ENCODE results near the gene STAT4. TPM values are rescaled to one million over a fixed set of nuclear protein-coding genes. Genes with fewer than 3 reads are reported as not detected.

Gene STAT4
- total RNA-seq, 1 experiment from 2014 or later, result 0.44 TPM

- ChIA-PET POLR2A (interaction anchor here (1.0 kb wide), 1 partner anchor 348 kb away, joined by 15 read pairs; no protein-coding TSS in a partner anchor), CTCF (interaction anchor here (0.6 to 3.1 kb wide), 15 partner anchors 8 to 389 kb away, joined by 3 to 29 read pairs (median 5); no protein-coding TSS in a partner anchor)
- Mint-ChIP-seq H3K27me3 (ENCODE audit: low read depth) (peaks cover 11% of the 10 kb centered on the region), H3K4me3 (no peak overlapping the region), H3K9me3 (no peaks in the 10 kb centered on the region), H3K36me3 (no peaks in the 10 kb centered on the region), H3K27ac (no peak overlapping the region), H3K4me1 (peaks cover 7% of the 10 kb centered on the region)
- peak; percentile 90 for ATAC-seq
- TF ChIP-seq ETV6 (CRISPR knock-in tag; IDR thresholded peaks at IDR 0.05) (no peak), SMAD4 (CRISPR knock-in tag; IDR thresholded peaks at IDR 0.05) (no peak), CTCF (IDR thresholded peaks at IDR 0.05) (peak; percentile 38)
- DNase-seq (ENCODE audit: low spot score), result no peak
Measured at GRCh38 chr2:191165176-191165643, 14.4 kb upstream of the STAT4 start.

- no peaks in the 10 kb centered on the region for H3K4me1 Mint-ChIP-seq
- ChIA-PET POLR2A (no interaction called here), CTCF (interaction anchor here (0.7 to 1.6 kb wide), 3 partner anchors 59 to 380 kb away, joined by 3 to 12 read pairs (median 4); no protein-coding TSS in a partner anchor)
- DNase-seq (ENCODE audit: low spot score) (no peak), ATAC-seq (no peak)
- H3K9me3 Mint-ChIP-seq, result no peaks in the 10 kb centered on the region
- no peak overlapping the region; the same call in 1 of the 2 replicates for H3K27ac Mint-ChIP-seq
- no peak overlapping the region for H3K4me3 Mint-ChIP-seq
- TF ChIP-seq FOXK1 (CRISPR knock-in tag; IDR thresholded peaks at IDR 0.05) (no peak), ZNF219 (CRISPR knock-in tag; IDR thresholded peaks at IDR 0.05; ENCODE audit: borderline replicate concordance) (no peak), SOX15 (CRISPR knock-in tag; IDR thresholded peaks at IDR 0.05) (no peak), ELF4 (CRISPR knock-in tag; IDR thresholded peaks at IDR 0.05; ENCODE audit: low read depth) (no peak), ZNF121 (CRISPR knock-in tag; IDR thresholded peaks at IDR 0.05) (no peak), GRHL2 (CRISPR knock-in tag; IDR thresholded peaks at IDR 0.05; ENCODE audit: insufficient replicate concordance, severe bottlenecking) (no peak), NR1H2 (CRISPR knock-in tag; IDR thresholded peaks at IDR 0.05) (no peak), ZNF671 (CRISPR knock-in tag; IDR thresholded peaks at IDR 0.05) (no peak), ZNF396 (CRISPR knock-in tag; IDR thresholded peaks at IDR 0.05; ENCODE audit: borderline replicate concordance) (no peak), ZNF263 (CRISPR knock-in tag; IDR thresholded peaks at IDR 0.05; ENCODE audit: low read depth) (no peak), ATF3 (CRISPR knock-in tag; conservative IDR thresholded peaks at IDR 0.05) (no peak), ZBTB43 (CRISPR knock-in tag; IDR thresholded peaks at IDR 0.05) (no peak), MAX (CRISPR knock-in tag; IDR thresholded peaks at IDR 0.05) (no peak), CREM (CRISPR knock-in tag; IDR thresholded peaks at IDR 0.05) (no peak), E2F5 (CRISPR knock-in tag; IDR thresholded peaks at IDR 0.05) (no peak), EMX1 (CRISPR knock-in tag; IDR thresholded peaks at IDR 0.05) (no peak), ESRRA (CRISPR knock-in tag; IDR thresholded peaks at IDR 0.05; ENCODE audit: borderline replicate concordance) (no peak), GTF2I (CRISPR knock-in tag; conservative IDR thresholded peaks at IDR 0.05) (no peak), JAZF1 (CRISPR knock-in tag; IDR thresholded peaks at IDR 0.05) (no peak)
- H3K36me3 Mint-ChIP-seq, result no peaks in the 10 kb centered on the region
- H3K27me3 Mint-ChIP-seq (ENCODE audit: low read depth), result peaks cover 11% of the 10 kb centered on the region
Measured at GRCh38 chr2:191158747-191159146, 8.0 kb upstream of the STAT4 start.
